HAP-1 (cell line): Measurements from ENCODE around the gene SCUBE2.
A peak's percentile ranks its signal among the peaks of the same experiment; 100 is the strongest.

Source experiments
- DNase-seq, 2 experiments: peaks; one replicate each; pipeline ENCODE4 v3.0.0-alpha.2; 2016 to 2020; ENCODE audit warnings: low spot score in 2 of 2
- H3K27me3 ChIP-seq: fragments of 250-450 bp; sonication (Bioruptor Pico); 2 replicates; pipeline ENCODE4 v1.5.1; 2020; ENCODE audit warnings: low read depth, mild to moderate bottlenecking, moderate library complexity
- H3K36me3 ChIP-seq: fragments of 250-450 bp; sonication (Bioruptor Pico); replicated peaks from 2 replicates; pipeline ENCODE4 v1.5.1; 2020; ENCODE audit warnings: mild to moderate bottlenecking
- H3K4me1 ChIP-seq: fragments of 250-450 bp; sonication (Bioruptor Pico); 2 replicates; pipeline ENCODE4 v1.5.1; 2020; ENCODE audit warnings: mild to moderate bottlenecking
- H3K4me3 ChIP-seq: fragments of 250-450 bp; sonication (Bioruptor Pico); 2 replicates; pipeline ENCODE4 v1.5.1; 2020; ENCODE audit warnings: mild to moderate bottlenecking, moderate library complexity
- H3K9me3 ChIP-seq: fragments of 250-450 bp; sonication (Bioruptor Pico); 2 replicates; pipeline ENCODE4 v1.5.1; 2020; ENCODE audit warnings: mild to moderate bottlenecking, moderate library complexity
- in situ Hi-C: fragments of 300-500 bp; cut with MboI; formaldehyde crosslinking; loops from 3 replicates; pipeline ENCODE4 v1.14.3; 2020; ENCODE audit warnings: low sequenced_read_pairs, inconsistent platforms, mixed read lengths

SCUBE2 gene

GRCh38 chr11:9091044-9091922, at the start of gene SCUBE2:
TSS of gene SCUBE2 (minus strand) at chr11:9091599. CDS start at chr11:9091528, 71 bp downstream.
- peaks cover 25% of the 10 kb centered on the region for H3K4me1 ChIP-seq
- DNase-seq, result peak in 1 of 2 experiments; percentile 40
- in situ Hi-C loops, result no loop called here
- H3K4me3 ChIP-seq, result peak within 1 kb of the TSS; percentile 6; the same call in 1 of the 2 replicates
- H3K9me3 ChIP-seq, result no peaks in the 10 kb centered on the region
- no peaks in the 10 kb centered on the region for H3K27me3 ChIP-seq
- H3K36me3 ChIP-seq, result no peaks in the 10 kb centered on the region

GRCh38 chr11:9141186-9141585, 49.8 kb upstream of the SCUBE2 start:
- Histone ChIP-seq H3K36me3 (peaks cover 96% of the 10 kb centered on the region), H3K9me3 (no peaks in the 10 kb centered on the region), H3K4me3 (no peak overlapping the region), H3K27me3 (no peaks in the 10 kb centered on the region), H3K4me1 (no peaks in the 10 kb centered on the region)
- no peak for DNase-seq
- in situ Hi-C loops, result no loop called here

GRCh38 chr11:9139628-9140357, 48.4 kb upstream of the SCUBE2 start:
- Histone ChIP-seq H3K9me3 (no peaks in the 10 kb centered on the region), H3K36me3 (peaks cover 82% of the 10 kb centered on the region), H3K4me3 (no peak overlapping the region), H3K4me1 (no peaks in the 10 kb centered on the region), H3K27me3 (no peaks in the 10 kb centered on the region)
- DNase-seq, result no peak
- in situ Hi-C loops, result loop anchor here (5.0 kb wide), 1 partner anchor 122 kb away; no protein-coding TSS in a partner anchor

- Histone ChIP-seq H3K27me3 (no peaks in the 10 kb centered on the region), H3K4me3 (no peak overlapping the region), H3K36me3 (peaks cover 73% of the 10 kb centered on the region), H3K4me1 (no peaks in the 10 kb centered on the region), H3K9me3 (no peaks in the 10 kb centered on the region)
- no peak for DNase-seq
- in situ Hi-C loops, result loop anchor here (5.0 kb wide), 1 partner anchor 122 kb away; no protein-coding TSS in a partner anchor
Observed at GRCh38 chr11:9138612-9139579, 47.5 kb upstream of the SCUBE2 start.

- Histone ChIP-seq H3K36me3 (peaks cover 65% of the 10 kb centered on the region), H3K4me3 (no peak overlapping the region), H3K4me1 (no peaks in the 10 kb centered on the region), H3K27me3 (no peaks in the 10 kb centered on the region), H3K9me3 (no peaks in the 10 kb centered on the region)
- no peak for DNase-seq
- in situ Hi-C loops, result loop anchor here (5.0 kb wide), 1 partner anchor 121 kb away; no protein-coding TSS in a partner anchor
Observed at GRCh38 chr11:9138133-9138453, 46.7 kb upstream of the SCUBE2 start.

- H3K36me3 ChIP-seq, result peaks cover 59% of the 10 kb centered on the region
- in situ Hi-C loops, result loop anchor here (5.0 kb wide), 1 partner anchor 120 kb away; no protein-coding TSS in a partner anchor
Observed at GRCh38 chr11:9137293-9138132, 46.1 kb upstream of the SCUBE2 start.

GRCh38 chr11:9136741-9137140, 45.3 kb upstream of the SCUBE2 start:
- DNase-seq, result no peak
- Histone ChIP-seq H3K36me3 (peaks cover 51% of the 10 kb centered on the region), H3K27me3 (no peaks in the 10 kb centered on the region), H3K4me1 (no peaks in the 10 kb centered on the region), H3K9me3 (no peaks in the 10 kb centered on the region), H3K4me3 (no peak overlapping the region)
- in situ Hi-C loops, result loop anchor here (5.0 kb wide), 1 partner anchor 119 kb away; no protein-coding TSS in a partner anchor

More at GRCh38 chr11:9137293-9138132, 46.1 kb upstream of the SCUBE2 start:
- Histone ChIP-seq H3K4me1 (no peaks in the 10 kb centered on the region), H3K9me3 (no peaks in the 10 kb centered on the region), H3K4me3 (no peak overlapping the region), H3K27me3 (no peaks in the 10 kb centered on the region)
- DNase-seq, result peak; percentile 65 to 86

GRCh38 chr11:9133956-9134355, 42.6 kb upstream of the SCUBE2 start:
- Histone ChIP-seq H3K36me3 (peaks cover 23% of the 10 kb centered on the region), H3K4me3 (no peak overlapping the region), H3K9me3 (no peaks in the 10 kb centered on the region), H3K27me3 (no peaks in the 10 kb centered on the region), H3K4me1 (no peaks in the 10 kb centered on the region)
- DNase-seq, result no peak
- in situ Hi-C loops, result no loop called here

- peaks cover 9% of the 10 kb centered on the region for H3K36me3 ChIP-seq
- H3K9me3 ChIP-seq, result no peaks in the 10 kb centered on the region
- DNase-seq, result no peak
- H3K4me3 ChIP-seq, result no peak overlapping the region
- in situ Hi-C loops, result no loop called here
- H3K4me1 ChIP-seq, result no peaks in the 10 kb centered on the region
- H3K27me3 ChIP-seq, result no peaks in the 10 kb centered on the region
Observed at GRCh38 chr11:9132203-9132878, 40.9 kb upstream of the SCUBE2 start.

- in situ Hi-C loops, result no loop called here
- no peak for DNase-seq
- H3K27me3 ChIP-seq, result no peaks in the 10 kb centered on the region
- no peaks in the 10 kb centered on the region for H3K4me1 ChIP-seq
- no peaks in the 10 kb centered on the region for H3K9me3 ChIP-seq
- no peak overlapping the region for H3K4me3 ChIP-seq
- no peaks in the 10 kb centered on the region; the same call in 1 of the 2 replicates for H3K36me3 ChIP-seq
Observed at GRCh38 chr11:9130297-9130696, 38.9 kb upstream of the SCUBE2 start.

GRCh38 chr11:9126636-9127035, 35.2 kb upstream of the SCUBE2 start:
- H3K27me3 ChIP-seq, result no peaks in the 10 kb centered on the region
- peaks cover 3% of the 10 kb centered on the region; the same call in 1 of the 2 replicates for H3K4me1 ChIP-seq
- H3K4me3 ChIP-seq, result no peak overlapping the region
- no peaks in the 10 kb centered on the region for H3K9me3 ChIP-seq
- no peaks in the 10 kb centered on the region; the same call in 1 of the 2 replicates for H3K36me3 ChIP-seq
- no peak for DNase-seq
- in situ Hi-C loops, result no loop called here
